HepG2 (cell line): ENCODE data around the gene AP5B1. TPM values are rescaled to one million over a fixed set of nuclear protein-coding genes. Genes with fewer than 3 reads are reported as not detected.

Experiments
- ARID5B ChIP-seq: IDR thresholded peaks from 2 replicates; pipeline ENCODE4 v1.4.0; 2020; ENCODE audit warnings: mild to moderate bottlenecking, missing genetic modification reagents
- ARNT2 ChIP-seq: sonication (generic); formaldehyde crosslinking; IDR thresholded peaks from 2 replicates; pipeline ENCODE4 v1.8.0; 2022; ENCODE audit warnings: mild to moderate bottlenecking, low read depth, missing genetic modification reagents, moderate library complexity
- EED ChIP-seq: sonication (generic); formaldehyde crosslinking; IDR thresholded peaks from 2 replicates; pipeline ENCODE4 v1.5.0; 2020; ENCODE audit warnings: mild to moderate bottlenecking, missing genetic modification reagents
- ETV6 ChIP-seq: sonication (generic); formaldehyde crosslinking; conservative IDR thresholded peaks from 2 replicates; pipeline ENCODE4 v1.4.0; 2020; ENCODE audit warnings: missing genetic modification reagents
- GZF1 ChIP-seq: sonication (generic); formaldehyde crosslinking; IDR thresholded peaks from 2 replicates; pipeline ENCODE4 v1.5.1; 2020; ENCODE audit warnings: mild to moderate bottlenecking, missing genetic modification reagents
- HDAC2 ChIP-seq: sonication (generic); formaldehyde crosslinking; IDR thresholded peaks from 2 replicates; pipeline ENCODE4 v1.4.0; 2020; ENCODE audit warnings: missing genetic modification reagents
- HES4 ChIP-seq: sonication (generic); formaldehyde crosslinking; IDR thresholded peaks from 2 replicates; pipeline ENCODE4 v1.9.0; 2021; ENCODE audit warnings: mild to moderate bottlenecking, missing genetic modification reagents, borderline replicate concordance
- HIVEP1 ChIP-seq: sonication (generic); formaldehyde crosslinking; IDR thresholded peaks from 2 replicates; pipeline ENCODE4 v1.4.0; 2020; ENCODE audit warnings: mild to moderate bottlenecking, missing genetic modification reagents
- KLF16 ChIP-seq, 2 experiments: sonication (generic) in 1 of 2; formaldehyde crosslinking in 1 of 2; IDR thresholded peaks; 2 replicates each; pipeline versions ENCODE4 v1.6.1 to v1.8.0; 2016 to 2023; ENCODE audit warnings: missing genetic modification reagents in 2 of 2, missing compliant biosample characterization in 1 of 2
- MATR3 ChIP-seq: sonication (generic); formaldehyde crosslinking; IDR thresholded peaks from 2 replicates; pipeline ENCODE4 v1.4.0; 2020; ENCODE audit warnings: missing genetic modification reagents
- MED1 ChIP-seq: sonication (generic); formaldehyde crosslinking; IDR thresholded peaks from 2 replicates; pipeline ENCODE4 v1.4.0; 2020; ENCODE audit warnings: missing genetic modification reagents
- NBN ChIP-seq: fragments of 450-650 bp; conservative IDR thresholded peaks from 2 replicates; pipeline ENCODE4 v1.6.1; 2017
- NFKB2 ChIP-seq: sonication (generic); formaldehyde crosslinking; IDR thresholded peaks from 2 replicates; pipeline ENCODE4 v1.4.0; 2020; ENCODE audit warnings: missing genetic modification reagents, borderline replicate concordance
- NFKBIZ ChIP-seq: IDR thresholded peaks from 2 replicates; pipeline ENCODE4 v1.6.1; 2018; ENCODE audit warnings: missing genetic modification reagents, missing compliant biosample characterization
- NKX3-1 ChIP-seq: sonication (generic); formaldehyde crosslinking; IDR thresholded peaks from 2 replicates; pipeline ENCODE4 v1.5.0; 2020; ENCODE audit warnings: missing genetic modification reagents
- POLR2A ChIP-seq, 2 experiments: IDR thresholded peaks; 2 replicates each; pipeline ENCODE4 v1.6.1; 2011; ENCODE audit warnings: low read depth in 2 of 2, low read length in 2 of 2, mild to moderate bottlenecking in 1 of 2, moderate library complexity in 1 of 2; ENCODE audit not compliant: insufficient read depth in 1 of 2
- PPARG ChIP-seq: conservative IDR thresholded peaks from 2 replicates; pipeline ENCODE4 v1.6.1; 2016; ENCODE audit warnings: missing biosample characterization, missing genetic modification reagents
- SNAI1 ChIP-seq: sonication (generic); formaldehyde crosslinking; IDR thresholded peaks from 2 replicates; pipeline ENCODE4 v1.5.0; 2020; ENCODE audit warnings: mild to moderate bottlenecking, missing genetic modification reagents, borderline replicate concordance
- SPEN ChIP-seq: sonication (generic); formaldehyde crosslinking; IDR thresholded peaks from 2 replicates; pipeline ENCODE4 v1.5.1; 2020; ENCODE audit warnings: low read depth, mild to moderate bottlenecking, missing genetic modification reagents
- ZFP36 ChIP-seq: fragments of 150-350 bp; IDR thresholded peaks from 2 replicates; pipeline ENCODE4 v1.6.1; 2018; ENCODE audit warnings: borderline replicate concordance, low read length, low read depth; ENCODE audit not compliant: partially characterized antibody
- ZNF24 ChIP-seq: fragments of 450-650 bp; IDR thresholded peaks from 2 replicates; pipeline ENCODE4 v1.6.1; 2017; ENCODE audit warnings: antibody characterized with exemption, mild to moderate bottlenecking
- ZNF251 ChIP-seq: sonication (generic); formaldehyde crosslinking; IDR thresholded peaks from 2 replicates; pipeline ENCODE4 v1.9.0; 2021; ENCODE audit warnings: mild to moderate bottlenecking, missing genetic modification reagents
- ZNF260 ChIP-seq: sonication (generic); formaldehyde crosslinking; IDR thresholded peaks from 2 replicates; pipeline ENCODE4 v1.4.0; 2020; ENCODE audit warnings: missing genetic modification reagents, low read depth, mild to moderate bottlenecking, borderline replicate concordance
- ZNF333 ChIP-seq: sonication (generic); formaldehyde crosslinking; IDR thresholded peaks from 2 replicates; pipeline ENCODE4 v1.4.0; 2020; ENCODE audit warnings: mild to moderate bottlenecking, missing genetic modification reagents, borderline replicate concordance
- ZNF563 ChIP-seq: sonication (generic); formaldehyde crosslinking; IDR thresholded peaks from 2 replicates; pipeline ENCODE4 v1.8.0; 2022; ENCODE audit warnings: mild to moderate bottlenecking, moderate library complexity, missing genetic modification reagents
- ZNF572 ChIP-seq: sonication (generic); formaldehyde crosslinking; IDR thresholded peaks from 2 replicates; pipeline ENCODE4 v1.5.1; 2020; ENCODE audit warnings: mild to moderate bottlenecking, missing genetic modification reagents
- ZSCAN21 ChIP-seq: sonication (generic); formaldehyde crosslinking; IDR thresholded peaks from 2 replicates; pipeline ENCODE4 v1.8.0; 2022; ENCODE audit warnings: mild to moderate bottlenecking, missing genetic modification reagents, moderate library complexity, borderline replicate concordance
- polyA plus RNA-seq, 8 experiments: library from polyadenylated mRNA; depleted of rRNA in 3 of 8; stranded (reverse) in 7 of 8; unstranded in 1 of 8; fragments of >200 nt; fragmentation: Illumina TruSeq in 4 of 8; extraction: Trizol in 4 of 8; gene quantifications; 2 replicates each; pipeline versions ENCODE4 v1.2.1 to v1.2.3, GENCODE V29; 2011 to 2016; ENCODE audit warnings: low read depth in 4 of 8, missing spikeins in 1 of 8, mixed read lengths in 1 of 8; ENCODE audit not compliant: insufficient read depth in 1 of 8
- total RNA-seq, 5 experiments: library from RNA; depleted of rRNA; stranded (reverse); fragments of >200 nt; fragmentation: Illumina TruSeq; extraction: Trizol; gene quantifications; 2 replicates each; pipeline ENCODE4 v1.2.3, GENCODE V29; 2016; ENCODE audit warnings: low read depth in 1 of 5

The AP5B1 gene
- total and polyA plus RNA-seq, 2 of the 13 experiments (the other 11 are each of a cell fraction or from before 2014, with no cell fraction given) = 1.7 to 4.4 TPM

GRCh38 chr11:65817835-65818680 is 37.3 kb upstream of the AP5B1 start (continued):
- TF ChIP-seq ZNF563 (CRISPR knock-in tag) (0 out of 2 replicates have a peak, but pooled peaks have one; percentile 36), MED1 (peak; percentile 30; the same call in 1 of the 2 replicates), ARNT2 (peak; percentile 49; the same call in 1 of the 2 replicates), ZNF260 (no peak), ETV6 (CRISPR knock-in tag) (no peak), MATR3 (no peak), ZFP36 (peak; percentile 27), ARID5B (CRISPR knock-in tag) (peak; percentile 41; the same call in 1 of the 2 replicates), ZNF24 (no peak), NFKBIZ (no peak), KLF16 (CRISPR knock-in tag; IDR thresholded peaks at IDR 0.05) (0 out of 4 replicates have a peak, but pooled peaks of 1 of the 2 experiments have one; percentile 39), ZNF572 (CRISPR knock-in tag) (no peak), PPARG (no peak), POLR2A (IDR thresholded peaks at IDR 0.05; ENCODE audit: insufficient read depth in 1 of 2, low read depth in 2 of 2, low read length in 2 of 2) (0 out of 4 replicates have a peak, but pooled peaks of 1 of the 2 experiments have one; percentile 30), SNAI1 (CRISPR knock-in tag) (no peak), GZF1 (CRISPR knock-in tag) (no peak), EED (CRISPR knock-in tag) (no peak), NBN (no peak), NKX3-1 (CRISPR knock-in tag) (no peak), SPEN (CRISPR knock-in tag) (peak; percentile 35), HDAC2 (CRISPR knock-in tag) (peak; percentile 21; the same call in 1 of the 2 replicates), ZSCAN21 (0 out of 2 replicates have a peak, but pooled peaks have one; percentile 17), ZNF251 (CRISPR knock-in tag) (no peak), ZNF333 (CRISPR knock-in tag) (no peak), NFKB2 (no peak), HES4 (CRISPR knock-in tag) (0 out of 2 replicates have a peak, but pooled peaks have one; percentile 52), HIVEP1 (no peak)
